Stomach (tissue), 4 donors: ENCODE results near the gene SPAG16.

Experiments
- EP300 ChIP-seq: sonication (generic); formaldehyde crosslinking; IDR thresholded peaks from one replicate; pipeline ENCODE4 v1.6.1; 2017; ENCODE audit warnings: antibody characterized with exemption
- POLR2A ChIP-seq, 4 donors: fragments of 450-650 bp; IDR thresholded peaks; one replicate each; pipeline ENCODE4 v1.6.1; 2016; ENCODE audit warnings: antibody characterized with exemption in 4 of 4, control low read depth in 2 of 4, mild to moderate bottlenecking in 1 of 4, moderate library complexity in 1 of 4
- TF ChIP-seq, protein P1 (sequence below), 7 experiments: fragments of 450-650 bp in 4 of 7; fragments of 200-600 bp in 3 of 7; sonication (generic) in 3 of 7; IDR thresholded peaks; one replicate each; pipeline ENCODE4 v1.5.1; 2016 to 2019; ENCODE audit warnings: antibody characterized with exemption in 7 of 7, control low read depth in 2 of 7, mild to moderate bottlenecking in 1 of 7

DNA sequence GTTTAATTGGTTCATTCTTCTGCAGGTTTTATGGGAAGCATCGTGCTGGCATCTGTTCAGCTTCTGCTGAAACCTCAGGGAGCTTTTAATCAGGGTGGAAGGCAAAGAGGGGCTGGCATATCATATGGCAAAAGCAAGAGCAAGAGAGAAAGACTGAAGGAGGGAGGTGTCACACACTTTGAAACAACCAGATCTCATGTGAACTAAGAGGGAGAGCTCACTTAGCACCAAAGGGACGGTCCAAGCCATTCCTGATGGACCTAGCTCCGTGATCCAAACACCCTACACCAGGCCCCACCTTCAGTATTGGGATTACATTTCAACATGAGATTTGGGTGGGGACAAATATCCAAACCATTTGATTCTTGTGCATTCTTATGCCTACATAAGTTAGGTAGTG, 563.1 kb downstream of the SPAG16 start:
- TF ChIP-seq POLR2A (IDR thresholded peaks at IDR 0.05) (no peak), EP300 (no peak)
- TF ChIP-seq, protein P1, sequence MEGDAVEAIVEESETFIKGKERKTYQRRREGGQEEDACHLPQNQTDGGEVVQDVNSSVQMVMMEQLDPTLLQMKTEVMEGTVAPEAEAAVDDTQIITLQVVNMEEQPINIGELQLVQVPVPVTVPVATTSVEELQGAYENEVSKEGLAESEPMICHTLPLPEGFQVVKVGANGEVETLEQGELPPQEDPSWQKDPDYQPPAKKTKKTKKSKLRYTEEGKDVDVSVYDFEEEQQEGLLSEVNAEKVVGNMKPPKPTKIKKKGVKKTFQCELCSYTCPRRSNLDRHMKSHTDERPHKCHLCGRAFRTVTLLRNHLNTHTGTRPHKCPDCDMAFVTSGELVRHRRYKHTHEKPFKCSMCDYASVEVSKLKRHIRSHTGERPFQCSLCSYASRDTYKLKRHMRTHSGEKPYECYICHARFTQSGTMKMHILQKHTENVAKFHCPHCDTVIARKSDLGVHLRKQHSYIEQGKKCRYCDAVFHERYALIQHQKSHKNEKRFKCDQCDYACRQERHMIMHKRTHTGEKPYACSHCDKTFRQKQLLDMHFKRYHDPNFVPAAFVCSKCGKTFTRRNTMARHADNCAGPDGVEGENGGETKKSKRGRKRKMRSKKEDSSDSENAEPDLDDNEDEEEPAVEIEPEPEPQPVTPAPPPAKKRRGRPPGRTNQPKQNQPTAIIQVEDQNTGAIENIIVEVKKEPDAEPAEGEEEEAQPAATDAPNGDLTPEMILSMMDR (IDR thresholded peaks at IDR 0.05), result no peak
